ENCODE measurements around the gene MMP17. TPM values are rescaled to one million over a fixed set of nuclear protein-coding genes. Genes with fewer than 3 reads are reported as not detected.

Gene MMP17
- total RNA-seq, 1 experiment from 2014 or later = 30.2 TPM

- intact Hi-C loops (cut with micrococcal nuclease) = loop anchor here (5.0 kb wide), 2 partner anchors 95 to 1070 kb away; partner anchors contain the start of gene PUS1
- DNase-seq = peak; percentile 51
- no peaks in the 10 kb centered on the region; the same call in 1 of the 2 replicates for H3K79me2 ChIP-seq (ENCODE audit: low read length)
These were observed 4.4 kb downstream of the MMP17 start for GRCh38 chr12:131832321-131833231.

DNA sequence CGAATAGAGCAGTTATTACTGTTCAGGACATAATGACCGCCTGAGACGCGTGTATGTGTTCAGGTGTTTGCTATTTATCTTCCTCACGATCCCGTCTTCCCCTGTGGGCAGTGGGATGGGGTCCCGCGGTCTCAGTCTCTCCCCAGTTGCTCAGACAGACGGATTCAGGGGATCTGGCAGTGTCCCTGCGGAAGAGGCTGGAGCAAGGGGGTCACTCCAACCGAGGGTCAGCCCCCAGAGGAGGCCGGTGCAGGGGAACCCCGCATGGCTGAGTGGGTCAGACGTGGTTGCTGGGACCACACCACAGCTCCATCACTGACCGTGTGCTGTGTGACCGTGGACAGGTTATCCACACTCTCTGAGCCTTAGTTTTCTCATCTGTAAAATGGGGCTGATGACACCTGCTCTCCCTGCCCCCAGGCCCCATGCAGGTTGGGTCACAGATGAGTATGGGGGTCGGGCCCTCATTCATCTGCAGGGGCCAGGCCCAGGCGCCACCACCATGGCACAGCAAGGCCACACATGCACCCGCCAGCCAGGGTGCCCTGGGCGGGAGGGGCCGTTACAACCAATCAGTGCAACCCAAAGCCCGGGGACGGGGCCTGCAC is 5.2 kb downstream of the MMP17 start:
- Histone ChIP-seq H3K9me2 (replicated peaks; ENCODE audit: low read length) (no peaks in the 10 kb centered on the region), H3K9ac (ENCODE audit: low read length) (no peak overlapping the region), H3K4me2 (ENCODE audit: low read length) (no peak overlapping the region), H3K4me1 (ENCODE audit: insufficient read depth, low read length) (peaks cover 25% of the 10 kb centered on the region), H4K20me1 (ENCODE audit: low read length) (no peaks in the 10 kb centered on the region), H3F3A (ENCODE audit: low read length, unreplicated experiment) (no peaks in the 10 kb centered on the region), H3K9me3 (ENCODE audit: low read length) (no peaks in the 10 kb centered on the region), H3K27me3 (ENCODE audit: low read length) (no peaks in the 10 kb centered on the region), H3K4me3 (ENCODE audit: low read length) (no peak overlapping the region), H2AFZ (ENCODE audit: low read length) (no peak overlapping the region), H3K27ac (ENCODE audit: low read length) (no peak overlapping the region), H3K79me2 (ENCODE audit: low read length) (no peaks in the 10 kb centered on the region; the same call in 1 of the 2 replicates), H3K36me3 (ENCODE audit: low read depth, low read length) (no peaks in the 10 kb centered on the region)
- intact Hi-C loops (cut with micrococcal nuclease) = loop anchor here (5.0 kb wide), 2 partner anchors 94 to 1071 kb away; partner anchors contain the start of gene PUS1
- TF ChIP-seq EZH2phosphoT487 (IDR thresholded peaks at IDR 0.05; ENCODE audit: borderline replicate concordance, low read length) = no peak
- TF ChIP-seq EZH2 (IDR thresholded peaks at IDR 0.05; ENCODE audit: low read length, unreplicated experiment) = no peak
- TF ChIP-seq, protein P1, sequence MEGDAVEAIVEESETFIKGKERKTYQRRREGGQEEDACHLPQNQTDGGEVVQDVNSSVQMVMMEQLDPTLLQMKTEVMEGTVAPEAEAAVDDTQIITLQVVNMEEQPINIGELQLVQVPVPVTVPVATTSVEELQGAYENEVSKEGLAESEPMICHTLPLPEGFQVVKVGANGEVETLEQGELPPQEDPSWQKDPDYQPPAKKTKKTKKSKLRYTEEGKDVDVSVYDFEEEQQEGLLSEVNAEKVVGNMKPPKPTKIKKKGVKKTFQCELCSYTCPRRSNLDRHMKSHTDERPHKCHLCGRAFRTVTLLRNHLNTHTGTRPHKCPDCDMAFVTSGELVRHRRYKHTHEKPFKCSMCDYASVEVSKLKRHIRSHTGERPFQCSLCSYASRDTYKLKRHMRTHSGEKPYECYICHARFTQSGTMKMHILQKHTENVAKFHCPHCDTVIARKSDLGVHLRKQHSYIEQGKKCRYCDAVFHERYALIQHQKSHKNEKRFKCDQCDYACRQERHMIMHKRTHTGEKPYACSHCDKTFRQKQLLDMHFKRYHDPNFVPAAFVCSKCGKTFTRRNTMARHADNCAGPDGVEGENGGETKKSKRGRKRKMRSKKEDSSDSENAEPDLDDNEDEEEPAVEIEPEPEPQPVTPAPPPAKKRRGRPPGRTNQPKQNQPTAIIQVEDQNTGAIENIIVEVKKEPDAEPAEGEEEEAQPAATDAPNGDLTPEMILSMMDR (conservative IDR thresholded peaks at IDR 0.05; ENCODE audit: low read depth, low read length) = no peak
- CTCF ChIA-PET = no interaction called here
- no TSS peak for BruUV-seq (replicated peaks)
- POLR2A ChIA-PET (ENCODE audit: unreplicated experiment) = no interaction called here
- ATAC-seq (no peak), DNase-seq (no peak)

More at GRCh38 chr12:131832321-131833231, 4.4 kb downstream of the MMP17 start:
- no TSS peak for BruUV-seq (replicated peaks)
- peak overlapping the region; percentile 76 for H3K4me2 ChIP-seq (ENCODE audit: low read length)
- H2AFZ ChIP-seq (ENCODE audit: low read length) = peak overlapping the region; percentile 39; the same call in 1 of the 2 replicates
- peaks cover 25% of the 10 kb centered on the region for H3K4me1 ChIP-seq (ENCODE audit: insufficient read depth, low read length)
- H3K9ac ChIP-seq (ENCODE audit: low read length) = no peak overlapping the region
- no peaks in the 10 kb centered on the region for H3K27me3 ChIP-seq (ENCODE audit: low read length)
- H3K9me3 ChIP-seq (ENCODE audit: low read length) = no peaks in the 10 kb centered on the region
- H3K27ac ChIP-seq (ENCODE audit: low read length) = no peak overlapping the region
- no peak for ATAC-seq
- H3K36me3 ChIP-seq (ENCODE audit: low read depth, low read length) = no peaks in the 10 kb centered on the region
- H3K9me2 ChIP-seq (replicated peaks; ENCODE audit: low read length) = no peaks in the 10 kb centered on the region
- POLR2A ChIA-PET (ENCODE audit: unreplicated experiment) = no interaction called here
- H3K4me3 ChIP-seq (ENCODE audit: low read length) = peak overlapping the region; percentile 50
- no peaks in the 10 kb centered on the region for H3F3A ChIP-seq (ENCODE audit: low read length, unreplicated experiment)
- no peaks in the 10 kb centered on the region for H4K20me1 ChIP-seq (ENCODE audit: low read length)
- CTCF ChIA-PET = no interaction called here
- TF ChIP-seq EZH2 (IDR thresholded peaks at IDR 0.05; ENCODE audit: low read length, unreplicated experiment) (no peak), EZH2phosphoT487 (IDR thresholded peaks at IDR 0.05; ENCODE audit: borderline replicate concordance, low read length) (no peak)
- TF ChIP-seq, protein P1 (conservative IDR thresholded peaks at IDR 0.05; ENCODE audit: low read depth, low read length) = no peak
